GM19324 (cell line): Measurements from ENCODE around the gene AK4.

ENCODE experiments used
- ATAC-seq: cut with Tn5 transposase; IDR thresholded peaks from one replicate; pipeline ENCODE4 v1.9.1; 2021; ENCODE audit warnings: mild to moderate bottlenecking, moderate library complexity; ENCODE audit not compliant: unreplicated experiment, low FRiP score

Gene AK4

GRCh38 chr1:65243491-65243890 lies 95.5 kb downstream of the AK4 start:
- ATAC-seq, result no peak

GRCh38 chr1:65245295-65245694 lies 97.3 kb downstream of the AK4 start:
- ATAC-seq, result no peak

GRCh38 chr1:65247419-65248359 lies 99.7 kb downstream of the AK4 start:
- ATAC-seq, result no peak

GRCh38 chr1:65250826-65251225 lies 102.8 kb downstream of the AK4 start:
- no peak for ATAC-seq

GRCh38 chr1:65253800-65254319 lies 105.9 kb downstream of the AK4 start:
- ATAC-seq, result peak; percentile 33

GRCh38 chr1:65254320-65255034 lies 106.5 kb downstream of the AK4 start:
- peak; percentile 98 for ATAC-seq

GRCh38 chr1:65255035-65255655 lies 107.1 kb downstream of the AK4 start:
- no peak for ATAC-seq

GRCh38 chr1:65255656-65256050 lies 107.7 kb downstream of the AK4 start:
- no peak for ATAC-seq

- no peak for ATAC-seq
These were observed 109.1 kb downstream of the AK4 start for GRCh38 chr1:65256860-65257708.

GRCh38 chr1:65258106-65258505 lies 110.1 kb downstream of the AK4 start:
- no peak for ATAC-seq

- ATAC-seq, result no peak
These were observed 111.8 kb downstream of the AK4 start for GRCh38 chr1:65259816-65260215.

GRCh38 chr1:65260851-65261473 lies 113.0 kb downstream of the AK4 start:
- no peak for ATAC-seq

- no peak for ATAC-seq
These were observed 115.3 kb downstream of the AK4 start for GRCh38 chr1:65263286-65263685.

- no peak for ATAC-seq
These were observed 116.4 kb downstream of the AK4 start for GRCh38 chr1:65264197-65264929.

GRCh38 chr1:65265296-65265650 lies 117.3 kb downstream of the AK4 start:
- no peak for ATAC-seq

GRCh38 chr1:65265651-65266351 lies 117.8 kb downstream of the AK4 start:
- ATAC-seq, result no peak

GRCh38 chr1:65266476-65266875 lies 118.5 kb downstream of the AK4 start:
- no peak for ATAC-seq

- no peak for ATAC-seq
These were observed 119.3 kb downstream of the AK4 start for GRCh38 chr1:65267271-65267670.
